Gastrocnemius medialis (tissue), 4 donors: Measurements from ENCODE around the gene WDR82. TPM values are rescaled to one million over a fixed set of nuclear protein-coding genes. Genes with fewer than 3 reads are reported as not detected.
"Not testable (repeated sequence)": the region's sequence is repeated elsewhere in the genome, so short reads cannot be mapped to it uniquely, and the experiment has no call there.

Experiments used
- ATAC-seq, 2 donors: fragments of 150-250 bp; one replicate each; pipeline ENCODE4 v1.9.1; 2016
- DNase-seq, 2 donors: peaks; one replicate each; pipeline ENCODE4 v3.0.0-alpha.2; 2019
- H3K27ac ChIP-seq, 4 donors: fragments of 200-600 bp; sonication (generic); 1 replicate in 1 of 4; 2 replicates in 3 of 4; pipeline ENCODE4 v1.5.1; 2016 to 2018; ENCODE audit warnings: mild to moderate bottlenecking in 2 of 4, moderate library complexity in 1 of 4
- H3K27me3 ChIP-seq, 3 donors: fragments of 200-600 bp; sonication (generic) in 2 of 3; 1 replicate in 1 of 3; 2 replicates in 2 of 3; pipeline versions ENCODE4 v1.5.1 to v1.6.0; 2016 to 2019; ENCODE audit warnings: mild to moderate bottlenecking in 1 of 3, moderate library complexity in 1 of 3
- H3K36me3 ChIP-seq, 2 donors: fragments of 200-600 bp; sonication (generic) in 1 of 2; one replicate each; pipeline ENCODE4 v1.5.1; 2017 to 2018
- H3K4me1 ChIP-seq, 2 donors: fragments of 200-600 bp; sonication (generic) in 1 of 2; one replicate each; pipeline ENCODE4 v1.5.1; 2016 to 2017; ENCODE audit warnings: mild to moderate bottlenecking in 2 of 2
- H3K4me3 ChIP-seq, 4 donors: fragments of 200-600 bp; sonication (generic) in 3 of 4; 1 replicate in 1 of 4; 2 replicates in 3 of 4; pipeline ENCODE4 v1.5.1; 2016 to 2019; ENCODE audit warnings: mild to moderate bottlenecking in 2 of 4
- H3K9me3 ChIP-seq, 3 donors: fragments of 200-600 bp; sonication (generic) in 2 of 3; 1 replicate in 1 of 3; 2 replicates in 2 of 3; pipeline ENCODE4 v1.5.1; 2016 to 2019
- POLR2A ChIP-seq, 2 donors: fragments of 450-650 bp; IDR thresholded peaks; one replicate each; pipeline ENCODE4 v1.6.1; 2017; ENCODE audit warnings: antibody characterized with exemption in 2 of 2, mild to moderate bottlenecking in 2 of 2, moderate library complexity in 2 of 2
- in situ Hi-C, 4 donors: fragments of 200-750 bp; cut with MboI; loops; one replicate each; pipeline versions ENCODE4 v1.15.0 to v1.8.0; 2017; ENCODE audit warnings: low sequenced_read_pairs in 4 of 4
- intact Hi-C: fragments of 100-400 bp; cut with DNase I; formaldehyde crosslinking; loops from one replicate; pipeline ENCODE4 v1.15.1; 2023; ENCODE audit warnings: low total_unique reads
- total RNA-seq, 4 donors: library from RNA; depleted of rRNA; stranded (reverse); fragments of >200 nt; gene quantifications; one replicate each; pipeline versions ENCODE4 v1.1.0 to v1.2.3, GENCODE V29; 2016
- TF ChIP-seq, protein P1 (sequence below), 5 experiments: fragments of 450-650 bp in 3 of 5; fragments of 200-600 bp in 2 of 5; sonication (generic) in 2 of 5; IDR thresholded peaks in 4 of 5; conservative IDR thresholded peaks in 1 of 5; 1 replicate in 4 of 5; 2 replicates in 1 of 5; pipeline ENCODE4 v1.5.1; 2016 to 2019; ENCODE audit warnings: antibody characterized with exemption in 5 of 5, mild to moderate bottlenecking in 3 of 5, moderate library complexity in 3 of 5

WDR82 gene
- total RNA-seq, 4 donors from 2014 or later, result 54.1 to 64.9 (median 59.3) TPM

DNA sequence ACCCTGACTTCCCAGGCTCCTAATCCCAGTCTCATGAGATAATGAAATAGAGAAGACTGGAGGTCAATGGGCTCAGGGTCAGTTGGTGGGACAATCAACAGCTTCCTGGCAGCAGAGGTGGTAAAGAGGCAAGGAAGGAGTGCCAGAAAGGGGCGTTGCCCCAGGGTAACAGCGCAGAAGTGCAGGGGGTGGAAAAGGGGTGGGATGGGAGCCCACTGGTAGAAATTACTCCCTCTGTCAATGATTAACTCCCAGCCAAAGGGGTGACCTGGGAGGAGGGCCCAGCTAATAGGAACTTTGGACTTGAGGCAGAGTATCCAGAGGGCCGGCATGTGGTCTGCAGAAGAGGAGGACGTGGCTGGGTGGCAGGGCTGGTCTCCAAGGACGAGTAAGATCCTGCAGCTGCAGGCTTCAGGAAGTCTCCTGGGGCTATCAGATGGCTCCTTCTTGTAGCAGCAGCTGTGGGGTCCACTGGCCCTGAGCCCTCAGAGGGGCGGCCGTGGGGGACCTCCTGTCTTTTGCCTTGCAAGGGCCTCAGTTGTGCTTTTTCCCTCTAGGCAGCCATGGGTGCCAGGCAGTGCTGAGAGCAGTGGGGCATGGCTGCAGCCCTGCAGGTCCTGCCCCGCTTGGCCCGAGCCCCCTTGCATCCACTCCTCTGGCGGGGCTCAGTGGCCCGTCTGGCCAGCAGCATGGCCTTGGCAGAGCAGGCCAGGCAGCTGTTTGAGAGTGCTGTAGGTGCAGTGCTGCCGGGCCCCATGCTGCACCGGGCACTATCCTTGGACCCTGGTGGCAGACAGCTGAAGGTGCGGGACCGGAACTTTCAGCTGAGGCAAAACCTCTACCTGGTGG, 11.5 kb upstream of the WDR82 start:
- no peak overlapping the region for H3K27ac ChIP-seq
- no peaks in the 10 kb centered on the region for H3K9me3 ChIP-seq
- in situ Hi-C loops (no loop called here), intact Hi-C loops (loop anchor here (5.0 to 10.0 kb wide), 2 partner anchors 47 to 165 kb away; partner anchors contain the start of genes NISCH and TNNC1)
- TF ChIP-seq POLR2A (IDR thresholded peaks at IDR 0.05), result no peak
- TF ChIP-seq, protein P1, sequence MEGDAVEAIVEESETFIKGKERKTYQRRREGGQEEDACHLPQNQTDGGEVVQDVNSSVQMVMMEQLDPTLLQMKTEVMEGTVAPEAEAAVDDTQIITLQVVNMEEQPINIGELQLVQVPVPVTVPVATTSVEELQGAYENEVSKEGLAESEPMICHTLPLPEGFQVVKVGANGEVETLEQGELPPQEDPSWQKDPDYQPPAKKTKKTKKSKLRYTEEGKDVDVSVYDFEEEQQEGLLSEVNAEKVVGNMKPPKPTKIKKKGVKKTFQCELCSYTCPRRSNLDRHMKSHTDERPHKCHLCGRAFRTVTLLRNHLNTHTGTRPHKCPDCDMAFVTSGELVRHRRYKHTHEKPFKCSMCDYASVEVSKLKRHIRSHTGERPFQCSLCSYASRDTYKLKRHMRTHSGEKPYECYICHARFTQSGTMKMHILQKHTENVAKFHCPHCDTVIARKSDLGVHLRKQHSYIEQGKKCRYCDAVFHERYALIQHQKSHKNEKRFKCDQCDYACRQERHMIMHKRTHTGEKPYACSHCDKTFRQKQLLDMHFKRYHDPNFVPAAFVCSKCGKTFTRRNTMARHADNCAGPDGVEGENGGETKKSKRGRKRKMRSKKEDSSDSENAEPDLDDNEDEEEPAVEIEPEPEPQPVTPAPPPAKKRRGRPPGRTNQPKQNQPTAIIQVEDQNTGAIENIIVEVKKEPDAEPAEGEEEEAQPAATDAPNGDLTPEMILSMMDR (IDR thresholded peaks at IDR 0.05 in 4 of 5, conservative IDR thresholded peaks at IDR 0.05 in 1 of 5), result no peak
- ATAC-seq (no peak), DNase-seq (no peak)
- peaks cover 0 to 25% of the 10 kb centered on the region in 2 donors for H3K36me3 ChIP-seq
- H3K4me1 ChIP-seq, result peaks cover 12 to 14% of the 10 kb centered on the region in 2 donors
- no peak overlapping the region for H3K4me3 ChIP-seq
- H3K27me3 ChIP-seq, result no peaks in the 10 kb centered on the region

DNA sequence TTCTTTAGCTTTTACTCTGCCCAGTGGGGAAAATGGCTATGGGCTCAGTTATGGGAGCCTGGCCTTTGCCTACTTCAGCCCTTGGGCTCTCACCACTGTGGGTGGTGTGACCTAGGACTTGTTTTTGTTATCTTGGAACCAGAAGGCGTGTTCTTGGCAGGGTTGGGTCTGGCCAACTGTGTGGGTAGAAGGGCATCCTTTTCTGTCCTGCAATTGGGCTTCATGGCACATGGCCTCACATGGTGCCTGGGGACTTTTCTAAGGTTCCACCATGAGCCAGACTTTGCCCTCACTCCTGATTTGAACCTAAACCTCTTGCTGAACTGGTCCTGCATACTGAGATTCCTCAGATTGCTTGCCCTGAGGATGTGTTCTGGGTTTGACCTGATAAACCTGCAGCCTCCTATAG, 10.9 kb upstream of the WDR82 start:
- ATAC-seq (no peak), DNase-seq (peak in 1 of 2 donors; percentile 12)
- in situ Hi-C loops, result no loop called here
- Histone ChIP-seq H3K4me1 (peaks cover 12 to 14% of the 10 kb centered on the region in 2 donors), H3K27ac (no peak overlapping the region), H3K9me3 (no peaks in the 10 kb centered on the region), H3K36me3 (peaks cover 0 to 25% of the 10 kb centered on the region in 2 donors), H3K4me3 (no peak overlapping the region), H3K27me3 (no peaks in the 10 kb centered on the region)
- intact Hi-C loops, result loop anchor here (5.0 to 10.0 kb wide), 2 partner anchors 48 to 165 kb away; partner anchors contain the start of genes NISCH and TNNC1
- TF ChIP-seq, protein P1 (IDR thresholded peaks at IDR 0.05 in 4 of 5, conservative IDR thresholded peaks at IDR 0.05 in 1 of 5), result no peak
- no peak for TF ChIP-seq POLR2A (IDR thresholded peaks at IDR 0.05)

DNA sequence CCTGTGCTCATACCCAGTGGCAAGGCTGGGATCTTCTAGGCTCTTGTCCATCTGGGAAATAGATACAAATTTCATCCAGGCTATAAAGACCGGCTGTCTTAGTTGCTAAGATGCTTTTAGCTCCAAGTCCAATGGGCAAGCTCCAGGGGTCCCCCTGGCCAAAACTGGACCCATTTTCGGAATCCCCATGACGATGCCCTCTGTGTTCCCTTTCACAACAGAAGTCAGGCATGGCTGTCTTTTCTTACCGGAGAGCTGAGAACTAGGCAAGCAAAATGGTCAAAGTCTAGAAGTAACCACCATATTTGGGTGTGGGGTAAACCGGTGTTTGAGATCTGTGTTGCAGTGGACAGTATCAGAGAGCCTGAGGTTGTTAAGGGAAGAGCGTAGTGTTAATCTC, 10.2 kb upstream of the WDR82 start:
- Histone ChIP-seq H3K9me3 (no peaks in the 10 kb centered on the region), H3K27me3 (no peaks in the 10 kb centered on the region), H3K27ac (peak overlapping the region in 2 of 4 donors; percentile 96 to 98), H3K4me1 (peaks cover 12 to 14% of the 10 kb centered on the region in 2 donors), H3K4me3 (peak overlapping the region in 3 of 4 donors; percentile 72 to 92 (median 91)), H3K36me3 (peaks cover 0 to 25% of the 10 kb centered on the region in 2 donors)
- in situ Hi-C loops (no loop called here), intact Hi-C loops (loop anchor here (5.0 to 10.0 kb wide), 2 partner anchors 49 to 166 kb away; partner anchors contain the start of genes NISCH and TNNC1)
- TF ChIP-seq, protein P1 (IDR thresholded peaks at IDR 0.05 in 4 of 5, conservative IDR thresholded peaks at IDR 0.05 in 1 of 5), result no peak
- TF ChIP-seq POLR2A (IDR thresholded peaks at IDR 0.05), result no peak
- no peak for ATAC-seq
- DNase-seq, result peak in 1 of 2 donors; percentile 4

DNA sequence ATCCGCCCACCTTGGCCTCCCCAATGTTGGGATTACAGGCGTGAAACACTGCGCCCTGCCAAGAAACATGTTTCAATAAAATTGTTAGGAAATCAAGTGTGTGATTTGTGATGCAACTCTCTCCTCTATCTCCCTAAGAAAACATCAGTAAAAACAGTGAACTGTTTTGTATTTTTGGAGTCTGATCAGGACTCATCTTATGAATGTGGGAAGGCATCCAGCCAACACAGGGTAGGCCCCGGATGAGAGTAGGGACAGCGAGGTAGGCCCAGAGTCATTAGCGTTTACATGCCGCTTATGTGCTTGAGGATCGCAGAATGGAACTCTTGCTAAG, 8.3 kb upstream of the WDR82 start:
- TF ChIP-seq POLR2A (IDR thresholded peaks at IDR 0.05), result no peak
- TF ChIP-seq, protein P1 (IDR thresholded peaks at IDR 0.05 in 4 of 5, conservative IDR thresholded peaks at IDR 0.05 in 1 of 5), result no peak
- Histone ChIP-seq H3K27me3 (no peaks in the 10 kb centered on the region), H3K27ac (peak overlapping the region; percentile 96 to 100 (median 98)), H3K9me3 (no peaks in the 10 kb centered on the region), H3K4me1 (peaks cover 12 to 14% of the 10 kb centered on the region in 2 donors), H3K4me3 (peak overlapping the region; percentile 72 to 95 (median 92)), H3K36me3 (peaks cover 0 to 8% of the 10 kb centered on the region in 2 donors)
- intact Hi-C loops, result loop anchor here (5.0 to 10.0 kb wide), 2 partner anchors 51 to 168 kb away; partner anchors contain the start of genes NISCH and TNNC1
- DNase-seq (no peak), ATAC-seq (no peak)
- in situ Hi-C loops, result no loop called here

DNA sequence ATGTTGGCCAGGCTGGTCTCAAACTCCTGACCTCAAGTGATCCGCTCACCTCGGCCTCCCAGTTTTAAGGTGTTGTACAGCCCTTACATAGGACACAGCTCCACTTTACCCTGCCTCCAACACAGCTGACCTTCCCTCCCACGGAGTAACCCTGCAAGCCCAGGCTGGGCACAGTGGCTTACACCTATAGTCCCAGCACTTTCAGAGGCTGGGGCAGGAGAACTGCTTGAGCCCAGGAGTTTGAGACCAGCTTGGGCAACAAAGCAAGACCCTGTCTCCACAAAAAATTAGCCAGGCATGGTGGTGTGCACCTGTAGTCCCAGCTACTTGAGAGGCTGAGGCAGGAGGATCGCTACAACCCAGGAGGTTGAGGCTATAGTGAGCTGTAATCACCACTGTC, 5.6 kb upstream of the WDR82 start:
- ATAC-seq, DNase-seq, H3K27ac ChIP-seq, H3K36me3 ChIP-seq, H3K9me3 ChIP-seq, in situ Hi-C loops, H3K4me3 ChIP-seq, H3K27me3 ChIP-seq: not testable (repeated sequence)
- intact Hi-C loops, result loop anchor here (10.0 kb wide), 1 partner anchor 171 kb away; the partner anchor contains the start of genes NISCH and TNNC1
- H3K4me1 ChIP-seq, result peaks cover 29 to 30% of the 10 kb centered on the region in 2 donors
